Natural killer cell (primary cell): ENCODE data around the gene SRP68. TPM values are rescaled to one million over a fixed set of nuclear protein-coding genes. Genes with fewer than 3 reads are reported as not detected.

Experiments
- ATAC-seq, 3 donors: fragments of 150-1000 bp in 2 of 3; fragments of 200-7000 bp in 1 of 3; cut with Tn5 transposase; 1 replicate in 1 of 3; 2 replicates in 2 of 3; pipeline ENCODE4 v1.10.0; 2021; ENCODE audit warnings: mild to moderate bottlenecking in 2 of 3, moderate library complexity in 2 of 3
- DNase-seq, 2 donors: peaks; one replicate each; pipeline versions ENCODE4 v3.0.0 to v3.0.0-alpha.2; 2013 to 2021; ENCODE audit warnings: mixed read lengths in 1 of 2
- H3K27ac ChIP-seq: one replicate; pipeline ENCODE4 v1.5.1; 2013; ENCODE audit warnings: mild to moderate bottlenecking, low read length
- H3K27me3 ChIP-seq: one replicate; pipeline ENCODE4 v1.6.1; 2013; ENCODE audit warnings: low read length; ENCODE audit not compliant: control insufficient read depth, insufficient read depth
- H3K36me3 ChIP-seq: one replicate; pipeline ENCODE4 v1.6.1; 2013; ENCODE audit warnings: low read length; ENCODE audit not compliant: control insufficient read depth, insufficient read depth
- H3K4me1 ChIP-seq: one replicate; pipeline ENCODE4 v1.6.1; 2013; ENCODE audit warnings: low read length; ENCODE audit not compliant: control insufficient read depth, insufficient read depth
- H3K4me3 ChIP-seq: one replicate; pipeline ENCODE4 v1.5.1; 2013; ENCODE audit warnings: low read length
- H3K9me3 ChIP-seq: one replicate; pipeline ENCODE4 v1.6.1; 2013; ENCODE audit warnings: low read length; ENCODE audit not compliant: control insufficient read depth, insufficient read depth
- H3K27ac Mint-ChIP-seq, 2 donors: one replicate each; pipeline ENCODE4 v1.8.0; 2022; ENCODE audit warnings: mild to moderate bottlenecking in 2 of 2, mixed read lengths in 2 of 2, moderate library complexity in 1 of 2
- H3K27me3 Mint-ChIP-seq, 2 donors: one replicate each; pipeline ENCODE4 v1.8.0; 2022; ENCODE audit warnings: low read depth in 2 of 2, mixed read lengths in 2 of 2
- H3K36me3 Mint-ChIP-seq: one replicate; pipeline ENCODE4 v1.8.0; 2022; ENCODE audit warnings: mixed read lengths
- H3K4me1 Mint-ChIP-seq, 2 donors: one replicate each; pipeline ENCODE4 v1.8.0; 2022; ENCODE audit warnings: mixed read lengths in 2 of 2
- H3K4me3 Mint-ChIP-seq: one replicate; pipeline ENCODE4 v1.8.0; 2022; ENCODE audit warnings: mild to moderate bottlenecking, moderate library complexity, mixed read lengths
- H3K9me3 Mint-ChIP-seq, 2 donors: one replicate each; pipeline ENCODE4 v1.8.0; 2022; ENCODE audit warnings: mixed read lengths in 2 of 2
- CTCF ChIP-seq: fragments of 200-600 bp; IDR thresholded peaks from one replicate; pipeline ENCODE4 v1.8.0; 2022; ENCODE audit warnings: antibody characterized with exemption
- WGBS: methylation state at CpG from one replicate; pipeline ENCODE4 v1.1.7; 2013; ENCODE audit warnings: missing lambda C conversion rate; ENCODE audit not compliant: insufficient coverage; 5-methylcytosine and 5-hydroxymethylcytosine counted together
- intact Hi-C: fragments of 100-400 bp; cut with micrococcal nuclease; formaldehyde crosslinking; loops from one replicate; pipeline ENCODE4 v1.14.2; 2022
- total RNA-seq, 4 donors: library from RNA; stranded (reverse); fragments of 120-200 nt in 1 of 4; gene quantifications; one replicate each; pipeline versions ENCODE4 v1.2.3 to v1.2.4, GENCODE V29; 2013 to 2022

SRP68 gene
- total RNA-seq, 3 donors from 2014 or later (not counting 1 experiment from before 2014, with no cell fraction given) = 57.8 to 74.4 (median 70.7) TPM

DNA sequence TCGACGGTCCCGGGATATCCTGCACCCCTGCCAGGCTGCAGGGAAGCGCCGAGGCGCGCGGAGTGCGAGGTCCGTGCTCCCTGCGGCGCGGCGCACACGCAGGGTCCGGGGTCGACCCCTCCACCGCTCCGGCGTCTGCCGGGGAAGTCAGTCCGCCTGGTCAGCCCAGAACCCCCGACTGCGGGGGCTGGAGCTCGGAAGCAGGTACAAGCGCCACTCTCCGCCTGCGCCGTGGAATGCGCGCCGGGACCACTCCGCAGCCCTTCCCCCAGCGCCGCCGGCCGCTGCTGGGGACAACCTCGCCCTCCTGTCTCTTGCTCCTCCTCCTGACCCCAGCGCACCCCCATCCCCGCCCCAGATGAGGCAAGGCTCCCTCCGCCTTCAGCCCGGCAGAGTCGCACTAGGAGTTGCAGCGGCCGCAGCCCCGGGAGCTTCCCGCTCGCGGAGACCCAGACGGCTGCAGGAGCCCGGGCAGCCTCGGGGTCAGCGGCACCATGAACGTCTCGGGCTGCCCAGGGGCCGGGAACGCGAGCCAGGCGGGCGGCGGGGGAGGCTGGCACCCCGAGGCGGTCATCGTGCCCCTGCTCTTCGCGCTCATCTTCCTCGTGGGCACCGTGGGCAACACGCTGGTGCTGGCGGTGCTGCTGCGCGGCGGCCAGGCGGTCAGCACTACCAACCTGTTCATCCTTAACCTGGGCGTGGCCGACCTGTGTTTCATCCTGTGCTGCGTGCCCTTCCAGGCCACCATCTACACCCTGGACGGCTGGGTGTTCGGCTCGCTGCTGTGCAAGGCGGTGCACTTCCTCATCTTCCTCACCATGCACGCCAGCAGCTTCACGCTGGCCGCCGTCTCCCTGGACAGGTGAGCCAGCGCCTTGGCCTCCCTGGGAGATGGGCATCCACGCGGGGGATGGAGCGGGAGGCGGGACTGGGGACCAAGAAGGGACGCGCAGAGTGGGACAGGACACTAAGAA lies 2.4 kb upstream of the SRP68 start, which contains the start of gene GALR2:
Gene GALR2 (plus strand): TSS at position 392 of the 974 bp plus-strand sequence. CDS start 103 bp downstream, at position 495.
- TF ChIP-seq CTCF = no peak
- Mint-ChIP-seq H3K36me3 (no peaks in the 10 kb centered on the region), H3K27me3 (peaks cover 32 to 38% of the 10 kb centered on the region in 2 donors), H3K4me3 (peak within 1 kb of the TSS; percentile 37), H3K4me1 (peaks cover 19 to 36% of the 10 kb centered on the region in 2 donors), H3K9me3 (no peaks in the 10 kb centered on the region), H3K27ac (no peak within 1 kb of the TSS)
- DNase-seq (peak in 1 of 2 donors; percentile 31), ATAC-seq (no peak)
- H3K4me1 ChIP-seq = peaks cover 38% of the 10 kb centered on the region
- no peak within 1 kb of the TSS for H3K4me3 ChIP-seq
- H3K27me3 ChIP-seq = peaks cover 37% of the 10 kb centered on the region
- WGBS = 8% methylated on average over 92 of the region's 92 CpGs
- H3K27ac ChIP-seq = no peak within 1 kb of the TSS
- intact Hi-C loops = no loop called here
- H3K9me3 ChIP-seq = no peaks in the 10 kb centered on the region
- no peaks in the 10 kb centered on the region for H3K36me3 ChIP-seq

DNA sequence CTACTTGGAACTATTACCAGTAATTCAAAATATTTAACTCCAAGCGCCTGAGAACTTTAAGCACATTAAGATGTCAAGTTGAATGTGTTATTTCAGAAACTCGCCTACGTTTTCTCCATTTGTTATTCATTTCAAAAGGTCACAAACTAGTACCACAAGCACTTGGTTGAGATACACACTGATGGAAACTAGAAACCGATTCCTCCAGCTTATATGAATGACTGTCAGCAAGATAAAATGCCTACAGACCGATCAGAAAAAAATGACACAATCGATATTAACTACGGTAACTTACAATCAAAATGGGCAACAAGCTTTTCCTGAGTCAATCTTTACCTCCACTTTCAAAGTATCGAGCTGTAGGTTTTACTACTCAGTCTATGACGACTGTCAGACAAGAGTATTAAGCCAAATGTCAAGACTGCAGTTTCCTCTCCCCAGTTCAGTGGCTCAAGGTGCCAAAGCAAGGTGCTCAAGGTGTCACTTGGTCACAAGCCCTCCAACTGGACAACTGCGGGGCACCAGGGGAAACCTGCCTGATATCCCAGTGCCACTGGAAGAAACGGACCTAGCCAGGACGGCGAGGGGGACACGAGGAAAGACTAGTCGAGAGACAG lies 678 bp downstream of the SRP68 start:
- peaks cover 10 to 27% of the 10 kb centered on the region in 2 donors for H3K4me1 Mint-ChIP-seq

GRCh38 chr17:76065775-76066174 lies 6.5 kb downstream of the SRP68 start:
- no peak for ATAC-seq
- H3K36me3 Mint-ChIP-seq = peaks cover 11% of the 10 kb centered on the region
- H3K27ac Mint-ChIP-seq = no peak overlapping the region

More for the DNA sequence above, 678 bp downstream of the SRP68 start:
- H3K9me3 Mint-ChIP-seq = no peaks in the 10 kb centered on the region
- ATAC-seq (peak; percentile 9 to 14 (median 12)), DNase-seq (peak in 1 of 2 donors; percentile 50)
- H3K4me3 Mint-ChIP-seq = peak overlapping the region; percentile 96
- Histone ChIP-seq H3K36me3 (peaks cover 11% of the 10 kb centered on the region), H3K27me3 (peaks cover 25% of the 10 kb centered on the region), H3K27ac (peak overlapping the region; percentile 69), H3K9me3 (no peaks in the 10 kb centered on the region), H3K4me3 (peak overlapping the region; percentile 58), H3K4me1 (peaks cover 25% of the 10 kb centered on the region)
- 13% methylated on average over 14 of the region's 15 CpGs for WGBS
- H3K27me3 Mint-ChIP-seq = peaks cover 20 to 22% of the 10 kb centered on the region in 2 donors
- peak overlapping the region; percentile 92 to 95 for H3K27ac Mint-ChIP-seq
- no peaks in the 10 kb centered on the region for H3K36me3 Mint-ChIP-seq
- intact Hi-C loops = no loop called here
- TF ChIP-seq CTCF = no peak

More at GRCh38 chr17:76065775-76066174, 6.5 kb downstream of the SRP68 start:
- WGBS = 98% methylated on average over 4 of the region's 4 CpGs
- Histone ChIP-seq H3K4me3 (no peak overlapping the region), H3K4me1 (no peaks in the 10 kb centered on the region), H3K27me3 (no peaks in the 10 kb centered on the region), H3K9me3 (no peaks in the 10 kb centered on the region), H3K27ac (no peak overlapping the region), H3K36me3 (peaks cover 55% of the 10 kb centered on the region)
- Mint-ChIP-seq H3K4me3 (no peak overlapping the region), H3K4me1 (peaks cover 0 to 10% of the 10 kb centered on the region in 2 donors), H3K9me3 (no peaks in the 10 kb centered on the region), H3K27me3 (no peaks in the 10 kb centered on the region)
- no peak for TF ChIP-seq CTCF
- DNase-seq = no peak
- intact Hi-C loops = no loop called here
